ENCODE data around the gene NPHP4.

- TF ChIP-seq RBM15 (IDR thresholded peaks at IDR 0.05; ENCODE audit: insufficient read depth, low read length), result no peak
- no peak for TF ChIP-seq CTCF (IDR thresholded peaks at IDR 0.05 in 2 of 3, conservative IDR thresholded peaks at IDR 0.05 in 1 of 3; ENCODE audit: insufficient read depth in 2 of 3, low read depth in 1 of 3, low read length in 3 of 3)
- no peak for TF ChIP-seq CBFB (CRISPR knock-in tag; IDR thresholded peaks at IDR 0.05)
- TF ChIP-seq EZH2 (IDR thresholded peaks at IDR 0.05; ENCODE audit: borderline replicate concordance, low read depth, low read length), result no peak
- no peak for TF ChIP-seq NFATC3 (IDR thresholded peaks at IDR 0.05)
- no peak for TF ChIP-seq POLR2A (conservative IDR thresholded peaks at IDR 0.05)
- TF ChIP-seq MXI1 (IDR thresholded peaks at IDR 0.05; ENCODE audit: low read depth, low read length), result no peak
- TF ChIP-seq BACH1 (tag; IDR thresholded peaks at IDR 0.05), result no peak
- no peak for TF ChIP-seq RFX5 (IDR thresholded peaks at IDR 0.05; ENCODE audit: low read depth, low read length)
- TF ChIP-seq REST (IDR thresholded peaks at IDR 0.05; ENCODE audit: borderline replicate concordance), result no peak
- no peak for TF ChIP-seq REST (CRISPR knock-in tag; IDR thresholded peaks at IDR 0.05; ENCODE audit: low read depth)
- TF ChIP-seq NBN (IDR thresholded peaks at IDR 0.05; ENCODE audit: low read depth), result no peak
- TF ChIP-seq USF2 (CRISPR knock-in tag; IDR thresholded peaks at IDR 0.05), result no peak
- no peak for TF ChIP-seq NR3C1 (CRISPR knock-in tag; IDR thresholded peaks at IDR 0.05)
- no peak for TF ChIP-seq JUNB (CRISPR knock-in tag; conservative IDR thresholded peaks at IDR 0.05)
These were observed 151.6 kb downstream of the NPHP4 start for GRCh38 chr1:5840551-5841001.
